Peyer's patch (tissue), 4 donors: Measurements from ENCODE around the gene CHST9.

Source experiments
- CTCF ChIP-seq, 6 experiments: fragments of 450-650 bp in 4 of 6; fragments of 200-600 bp in 2 of 6; sonication (generic) in 1 of 6; IDR thresholded peaks; one replicate each; pipeline ENCODE4 v1.5.1; 2017 to 2019; ENCODE audit warnings: antibody characterized with exemption in 6 of 6, mild to moderate bottlenecking in 3 of 6, moderate library complexity in 1 of 6
- POLR2A ChIP-seq, 2 donors: fragments of 450-650 bp; IDR thresholded peaks; one replicate each; pipeline ENCODE4 v1.5.1; 2017; ENCODE audit warnings: antibody characterized with exemption in 2 of 2, mild to moderate bottlenecking in 2 of 2, moderate library complexity in 2 of 2

DNA sequence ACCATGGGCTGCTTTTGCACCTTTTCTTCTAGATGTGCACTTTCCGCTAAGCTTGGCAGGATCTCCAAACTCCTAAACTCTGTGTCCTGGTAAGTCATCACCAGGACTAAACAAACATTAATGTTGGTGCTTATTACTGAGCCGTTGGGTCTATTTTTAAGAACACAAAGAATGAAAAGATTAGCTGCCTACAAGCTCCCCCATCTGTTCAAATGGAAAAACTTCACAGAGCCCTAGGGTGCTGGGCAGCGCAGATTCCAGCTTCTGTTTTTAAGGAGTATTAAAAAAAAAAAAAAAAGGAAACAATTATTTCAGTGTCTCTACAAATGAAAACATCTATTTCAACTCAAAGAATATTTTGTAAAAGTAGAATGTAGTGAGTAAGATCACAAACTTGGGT lies 221.8 kb downstream of the CHST9 start:
- TF ChIP-seq CTCF (IDR thresholded peaks at IDR 0.05) (no peak), POLR2A (IDR thresholded peaks at IDR 0.05) (no peak)
